ENCODE data around the gene TGM2.

TGM2 gene

GRCh38 chr20:38178065-38178491 lies 13.0 kb upstream of the TGM2 start:
- no peak overlapping the region for H3K4me3 ChIP-seq (ENCODE audit: low read depth, low read length)

GRCh38 chr20:38177201-38177600 lies 12.1 kb upstream of the TGM2 start:
- no peak overlapping the region for H3K4me3 ChIP-seq (ENCODE audit: low read depth, low read length)

- no peak overlapping the region for H3K4me3 ChIP-seq (ENCODE audit: low read depth, low read length)
These were observed 10.5 kb upstream of the TGM2 start for GRCh38 chr20:38175304-38176180.

GRCh38 chr20:38173237-38174156 lies 8.4 kb upstream of the TGM2 start:
- no peak overlapping the region for H3K4me3 ChIP-seq (ENCODE audit: low read depth, low read length)

DNA sequence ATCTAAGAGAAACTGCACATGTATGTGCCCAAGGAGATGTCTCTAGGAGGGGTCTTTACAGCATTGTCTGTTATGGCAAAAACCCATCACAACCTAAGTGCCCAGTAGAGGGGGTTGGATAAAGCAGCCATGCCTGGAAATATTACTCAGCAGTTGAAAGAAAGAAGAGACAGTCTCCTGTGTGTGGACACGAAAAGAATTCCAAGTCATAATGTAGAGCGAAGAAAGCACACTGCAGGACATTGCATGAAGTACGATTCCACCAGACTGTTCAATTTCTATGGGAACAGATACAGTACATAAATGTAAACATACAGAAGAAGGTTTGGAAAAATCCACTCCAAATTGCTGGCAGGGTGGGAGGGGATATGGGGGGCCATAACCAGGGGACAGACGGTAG lies 7.3 kb upstream of the TGM2 start:
- H3K4me3 ChIP-seq (ENCODE audit: low read depth, low read length): no peak overlapping the region

GRCh38 chr20:38171675-38172043 lies 6.6 kb upstream of the TGM2 start:
- H3K4me3 ChIP-seq (ENCODE audit: low read depth, low read length): no peak overlapping the region

DNA sequence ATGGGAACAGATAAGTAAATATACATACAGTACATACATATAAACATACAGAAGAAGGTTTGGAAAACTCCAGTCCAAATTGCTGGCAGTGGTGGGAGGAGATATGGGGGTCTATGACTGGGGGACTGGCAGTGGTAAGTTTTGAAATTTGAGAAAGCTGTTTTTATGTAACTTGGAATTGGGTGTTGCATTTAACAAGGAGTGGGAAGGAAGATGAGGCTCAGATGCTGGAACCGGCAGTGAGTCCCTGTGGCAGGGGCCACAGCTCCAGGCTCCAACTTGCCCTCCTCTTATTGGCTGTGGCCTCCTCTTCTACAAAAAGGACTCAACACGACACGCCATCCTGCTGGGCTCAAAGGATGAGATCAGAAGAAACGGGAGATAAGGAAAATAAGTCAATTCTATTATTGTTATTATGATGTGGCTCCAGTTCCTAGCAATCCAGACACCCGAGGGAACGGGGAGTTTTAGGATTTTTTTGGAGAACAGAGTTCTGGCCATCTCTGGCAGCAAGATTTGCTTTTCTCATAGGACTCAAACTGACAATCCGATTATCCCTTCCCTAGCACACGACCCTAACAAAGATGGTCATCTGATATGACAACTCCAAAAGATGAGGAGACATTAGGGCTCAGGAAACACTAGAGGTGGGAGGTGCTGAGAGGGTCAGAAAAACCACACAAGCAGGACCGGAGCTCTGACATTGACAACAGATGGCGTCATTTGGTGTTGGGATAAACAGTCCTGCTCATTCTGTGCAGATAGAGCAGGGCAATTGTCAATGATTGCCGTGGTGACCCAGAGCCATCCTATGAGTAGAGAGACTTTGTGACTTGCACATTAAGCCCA lies 6.0 kb upstream of the TGM2 start:
- no peak overlapping the region for H3K4me3 ChIP-seq (ENCODE audit: low read depth, low read length)

DNA sequence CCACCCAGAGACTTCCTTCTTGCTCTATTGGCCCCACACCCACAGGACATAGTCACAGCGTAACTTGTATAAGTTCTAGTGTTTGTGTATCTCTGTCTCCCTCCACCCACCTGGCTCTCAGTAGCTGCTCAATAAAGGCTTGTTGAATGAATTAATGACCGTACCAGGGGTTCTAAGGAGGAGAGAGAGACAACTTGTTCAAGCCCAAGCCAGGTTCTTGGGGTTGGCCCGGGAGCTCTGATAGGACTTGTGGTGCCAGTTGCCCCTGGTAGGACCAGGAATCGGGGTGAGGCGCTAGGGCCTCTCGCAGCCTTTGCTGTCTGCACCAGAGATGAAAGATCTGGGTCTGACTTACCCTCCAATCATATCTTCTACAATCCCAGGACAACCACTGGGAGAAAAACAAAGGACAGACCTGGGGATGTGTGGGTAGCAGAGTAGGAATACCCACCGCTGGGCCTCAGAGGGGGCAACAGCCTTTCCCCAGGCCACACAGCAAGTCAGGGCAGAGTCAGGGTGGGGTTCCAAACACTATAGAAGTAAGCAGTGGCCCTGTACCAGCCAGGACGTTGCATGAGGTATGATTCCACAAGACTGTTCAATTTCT lies 5.3 kb upstream of the TGM2 start:
- no peak overlapping the region for H3K4me3 ChIP-seq (ENCODE audit: low read depth, low read length)

DNA sequence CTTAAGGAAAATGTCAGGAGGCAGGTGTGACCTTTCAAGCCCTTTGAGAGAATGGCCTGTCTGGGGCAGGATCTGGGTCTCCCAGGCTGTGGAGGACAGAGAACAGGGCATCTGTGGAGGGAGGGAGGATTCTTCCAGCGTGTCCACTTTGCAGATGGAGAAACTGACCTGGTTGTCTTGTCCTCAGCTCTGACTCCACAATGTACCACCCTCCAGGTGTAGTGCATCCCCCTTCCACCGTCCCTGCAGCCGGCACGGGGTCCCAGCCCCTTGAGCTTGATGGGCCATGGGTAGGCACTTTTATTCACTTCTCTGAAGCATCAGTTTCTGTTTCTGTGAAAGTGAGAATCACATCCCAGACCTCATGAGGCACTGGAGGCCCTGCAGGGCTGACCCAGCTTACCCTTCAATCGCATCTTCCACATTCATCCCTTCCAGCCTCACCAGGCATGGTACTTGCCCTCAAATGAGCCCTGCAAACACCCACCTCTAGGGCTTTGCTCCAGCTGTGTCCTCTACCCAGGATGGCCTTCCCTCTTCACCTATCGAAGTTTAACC lies 4.6 kb upstream of the TGM2 start:
- H3K4me3 ChIP-seq (ENCODE audit: low read depth, low read length): no peak overlapping the region

DNA sequence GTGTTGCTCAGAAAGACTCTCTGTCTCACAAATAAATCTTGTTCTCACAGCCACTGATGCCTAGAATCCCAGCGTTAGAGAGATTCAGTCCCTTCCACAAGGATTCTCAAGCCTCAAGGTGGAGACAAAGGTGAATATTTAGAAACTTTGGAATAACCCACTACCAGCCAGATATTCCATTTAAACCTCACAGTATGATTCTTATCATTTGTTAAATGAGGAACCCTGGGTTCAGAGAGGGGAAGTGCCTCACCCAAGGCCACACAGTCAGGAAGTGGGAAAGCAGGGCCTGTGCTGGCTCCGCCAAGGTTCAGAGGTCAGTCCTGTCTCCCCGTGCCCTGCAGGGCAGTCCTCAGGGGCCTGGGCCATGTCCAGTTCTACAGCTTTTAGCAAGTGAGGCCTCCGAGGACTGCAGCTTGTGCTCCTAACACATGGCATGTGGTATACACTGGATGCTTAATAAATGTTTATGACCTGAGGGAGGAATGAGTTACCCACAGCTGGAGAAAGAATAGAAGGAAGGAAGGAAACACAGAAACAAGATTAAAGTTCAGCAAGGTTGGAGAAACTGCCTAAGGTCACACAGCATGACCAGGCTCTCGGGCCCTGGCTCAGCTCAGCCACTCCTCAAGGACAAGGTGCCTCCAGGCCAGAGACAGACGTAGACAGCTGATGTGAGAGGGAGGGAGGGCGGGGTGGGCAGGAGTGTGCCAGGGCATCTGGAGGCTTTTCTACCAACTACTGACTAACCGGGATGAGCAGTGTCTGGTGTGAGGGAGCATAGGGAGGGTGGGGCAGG lies 3.9 kb upstream of the TGM2 start:
- H3K4me3 ChIP-seq (ENCODE audit: low read depth, low read length): no peak overlapping the region

- no peak overlapping the region for H3K4me3 ChIP-seq (ENCODE audit: low read depth, low read length)
These were observed 3.0 kb upstream of the TGM2 start for GRCh38 chr20:38167851-38168760.

- H3K4me3 ChIP-seq (ENCODE audit: low read depth, low read length): no peak overlapping the region
These were observed 2.3 kb upstream of the TGM2 start for GRCh38 chr20:38167328-38167850.

- no peak overlapping the region for H3K4me3 ChIP-seq (ENCODE audit: low read depth, low read length)
These were observed 1.7 kb upstream of the TGM2 start for GRCh38 chr20:38166703-38167233.

DNA sequence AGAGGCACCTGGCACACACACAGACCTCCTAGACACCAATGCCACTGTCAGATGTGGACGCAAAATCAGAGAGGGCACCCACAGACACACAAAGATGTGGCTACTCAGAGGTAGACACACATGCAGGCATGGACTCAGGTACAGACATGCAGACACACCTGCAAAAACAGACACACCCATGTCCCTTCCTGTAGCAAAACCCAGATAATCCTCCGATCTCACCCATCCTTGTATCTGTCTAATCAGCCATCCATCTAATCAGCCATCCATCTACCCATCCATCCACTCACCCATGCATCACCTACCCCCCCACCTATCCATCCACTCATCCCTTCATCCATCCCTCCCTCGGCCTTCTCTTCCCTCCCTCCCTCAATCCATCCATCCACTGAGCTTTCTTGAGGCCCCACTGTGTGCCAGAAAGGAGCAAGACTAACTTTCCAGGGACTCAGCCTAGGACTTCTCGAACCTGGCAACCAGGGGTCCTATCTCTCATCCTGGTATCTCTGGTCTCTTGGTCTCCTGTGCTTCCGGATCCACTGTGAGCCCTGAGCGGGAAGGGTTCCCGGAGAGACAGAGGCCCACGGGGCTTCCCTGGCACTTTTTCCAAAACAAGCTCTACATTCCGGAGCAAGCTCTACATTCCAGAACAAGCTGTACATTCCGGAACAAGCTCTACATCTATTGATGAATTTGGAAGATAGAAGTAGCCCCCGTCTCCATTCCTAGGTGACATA lies 1.1 kb upstream of the TGM2 start:
- no peak overlapping the region for H3K4me3 ChIP-seq (ENCODE audit: low read depth, low read length)

DNA sequence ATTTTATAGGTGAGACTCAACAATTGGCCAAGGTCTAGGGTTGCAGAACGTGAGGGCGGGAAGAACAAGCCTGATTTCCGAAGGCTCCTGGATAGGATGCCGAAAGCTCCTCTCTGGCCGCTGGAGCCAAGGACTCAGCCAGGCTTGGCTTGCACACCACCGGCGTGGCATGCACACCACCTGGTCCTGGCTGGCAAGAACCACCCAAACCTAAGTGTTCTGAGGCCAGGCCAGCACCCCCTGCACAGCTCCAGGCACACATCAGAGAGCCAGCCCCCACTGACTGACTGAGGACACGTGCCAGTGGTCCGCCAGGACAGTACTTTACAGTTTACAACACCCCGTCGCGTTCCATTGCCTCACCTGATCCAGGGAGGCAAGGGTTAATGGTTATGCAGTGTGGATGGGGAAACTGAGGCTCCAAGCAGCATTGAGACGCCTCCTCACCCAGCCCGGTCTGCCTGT lies 414 bp downstream of the TGM2 start:
- H3K4me3 ChIP-seq (ENCODE audit: low read depth, low read length): peak overlapping the region; percentile 18

- H3K4me3 ChIP-seq (ENCODE audit: low read depth, low read length): no peak overlapping the region
These were observed 1.0 kb downstream of the TGM2 start for GRCh38 chr20:38164069-38164468.
